Trophoblast cell (in vitro differentiated cells and primary cell): ENCODE measurements around the gene ILDR1.

Experiments used
- DNase-seq, 2 donors: peaks; one replicate each; pipeline ENCODE4 v3.0.0-alpha.2; 2016
- H2AFZ ChIP-seq: 2 replicates; pipeline ENCODE4 v1.6.1; 2013; ENCODE audit warnings: low read length, moderate library complexity, mild to moderate bottlenecking; ENCODE audit not compliant: insufficient read depth, poor library complexity
- H2AK5ac ChIP-seq: 2 replicates; pipeline ENCODE4 v1.6.1; 2013; ENCODE audit warnings: mild to moderate bottlenecking, low read length
- H2BK120ac ChIP-seq: 2 replicates; pipeline ENCODE4 v1.6.1; 2013; ENCODE audit warnings: low read length, mild to moderate bottlenecking, moderate library complexity; ENCODE audit not compliant: insufficient read depth, poor library complexity
- H2BK12ac ChIP-seq: 2 replicates; pipeline ENCODE4 v1.6.1; 2013; ENCODE audit warnings: mild to moderate bottlenecking, low read length, moderate library complexity
- H2BK5ac ChIP-seq: 2 replicates; pipeline ENCODE4 v1.6.1; 2013; ENCODE audit warnings: low read length, low read depth, moderate library complexity, mild to moderate bottlenecking; ENCODE audit not compliant: poor library complexity
- H3K14ac ChIP-seq: 2 replicates; pipeline ENCODE4 v1.6.1; 2013; ENCODE audit warnings: mild to moderate bottlenecking, low read length
- H3K18ac ChIP-seq: 2 replicates; pipeline ENCODE4 v1.6.1; 2013; ENCODE audit warnings: mild to moderate bottlenecking, low read length
- H3K23ac ChIP-seq: 2 replicates; pipeline ENCODE4 v1.6.1; 2013; ENCODE audit warnings: low read length
- H3K27ac ChIP-seq: 2 replicates; pipeline ENCODE4 v1.5.1; 2013; ENCODE audit warnings: low read depth, mild to moderate bottlenecking, inconsistent platforms, low read length, moderate library complexity
- H3K27me3 ChIP-seq: 2 replicates; pipeline ENCODE4 v1.6.1; 2013; ENCODE audit warnings: inconsistent platforms, mild to moderate bottlenecking, low read length, moderate library complexity; ENCODE audit not compliant: insufficient read depth
- H3K36me3 ChIP-seq, 2 experiments: 1 replicate in 1 of 2; 2 replicates in 1 of 2; pipeline ENCODE4 v1.6.1; 2013; ENCODE audit warnings: low read length in 2 of 2, mild to moderate bottlenecking in 2 of 2, moderate library complexity in 1 of 2; ENCODE audit not compliant: insufficient read depth in 2 of 2, control insufficient read depth in 1 of 2
- H3K4ac ChIP-seq: 2 replicates; pipeline ENCODE4 v1.6.1; 2013; ENCODE audit warnings: low read depth, mild to moderate bottlenecking, low read length, moderate library complexity
- H3K4me1 ChIP-seq, 2 experiments: 1 replicate in 1 of 2; 2 replicates in 1 of 2; pipeline ENCODE4 v1.6.1; 2013; ENCODE audit warnings: low read length in 2 of 2, mild to moderate bottlenecking in 2 of 2, moderate library complexity in 1 of 2; ENCODE audit not compliant: insufficient read depth in 2 of 2, control insufficient read depth in 1 of 2
- H3K4me2 ChIP-seq: 2 replicates; pipeline ENCODE4 v1.6.1; 2013; ENCODE audit warnings: inconsistent platforms, mild to moderate bottlenecking, low read length, moderate library complexity
- H3K4me3 ChIP-seq: 2 replicates; pipeline ENCODE4 v1.5.1; 2013; ENCODE audit warnings: mild to moderate bottlenecking, low read depth, low read length, inconsistent platforms
- H3K79me1 ChIP-seq: one replicate; pipeline ENCODE4 v1.6.1; 2013; ENCODE audit warnings: low read length
- H3K79me2 ChIP-seq: 2 replicates; pipeline ENCODE4 v1.6.1; 2013; ENCODE audit warnings: low read length, mild to moderate bottlenecking; ENCODE audit not compliant: control insufficient read depth, insufficient read depth, poor library complexity
- H3K9ac ChIP-seq: 2 replicates; pipeline ENCODE4 v1.6.1; 2013; ENCODE audit warnings: mild to moderate bottlenecking, low read length
- H3K9me3 ChIP-seq: 2 replicates; pipeline ENCODE4 v1.6.1; 2013; ENCODE audit warnings: low read depth, mild to moderate bottlenecking, control low read depth, inconsistent platforms, low read length; ENCODE audit not compliant: insufficient read depth
- H4K12ac ChIP-seq: 2 replicates; pipeline ENCODE4 v1.6.1; 2013; ENCODE audit warnings: low read depth, mild to moderate bottlenecking, low read length, moderate library complexity
- H4K8ac ChIP-seq: 2 replicates; pipeline ENCODE4 v1.6.1; 2013; ENCODE audit warnings: low read depth, mild to moderate bottlenecking, low read length, moderate library complexity
- H4K91ac ChIP-seq: one replicate; pipeline ENCODE4 v1.6.1; 2013; ENCODE audit warnings: low read depth, mild to moderate bottlenecking, low read length, moderate library complexity
- WGBS: extraction: QIAGEN DNeasy Blood & Tissue Kit; methylation state at CpG from one replicate; pipeline ENCODE4 v1.1.7; 2013; ENCODE audit warnings: missing lambda C conversion rate; ENCODE audit not compliant: insufficient read length, insufficient coverage; ENCODE audit errors: extremely low coverage; 5-methylcytosine and 5-hydroxymethylcytosine counted together

The ILDR1 gene

DNA sequence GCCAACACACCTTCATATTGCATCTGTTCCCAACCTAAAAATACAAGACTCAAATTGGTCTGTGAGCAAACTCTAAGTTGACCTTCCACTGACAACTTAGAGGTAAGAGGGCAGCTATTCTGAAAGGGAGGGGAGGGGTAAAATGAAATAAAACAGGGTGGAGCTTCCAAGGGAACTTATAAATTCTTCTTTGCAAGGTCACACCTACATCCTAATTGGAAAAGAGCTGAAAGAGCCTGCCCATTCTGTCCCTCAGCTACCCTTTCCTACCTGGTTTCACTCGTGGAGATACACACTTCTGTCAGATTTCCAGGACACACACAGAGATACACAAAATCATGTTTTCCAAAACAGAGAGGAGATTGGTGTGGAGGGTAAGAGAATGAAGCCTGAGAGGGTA lies 1.0 kb downstream of the ILDR1 start:
- H3K79me1 ChIP-seq, result no peaks in the 10 kb centered on the region
- H2AK5ac ChIP-seq, result no peak overlapping the region
- no peak overlapping the region for H2BK5ac ChIP-seq
- no peak overlapping the region for H3K4me3 ChIP-seq
- no peak overlapping the region for H3K4ac ChIP-seq
- H4K8ac ChIP-seq, result no peak overlapping the region
- no peak overlapping the region for H4K91ac ChIP-seq
- H3K18ac ChIP-seq, result no peak overlapping the region
- H3K9ac ChIP-seq, result no peak overlapping the region
- H3K36me3 ChIP-seq, result no peaks in the 10 kb centered on the region
- H3K4me1 ChIP-seq, result peaks cover 0 to 5% of the 10 kb centered on the region in 2 experiments
- H3K27ac ChIP-seq, result no peak overlapping the region
- no peak overlapping the region for H2BK120ac ChIP-seq
- H3K27me3 ChIP-seq, result no peaks in the 10 kb centered on the region
- no peak overlapping the region for H2BK12ac ChIP-seq
- no peak overlapping the region for H3K4me2 ChIP-seq
- no CpG with 5 or more reads among the region's 1 CpG for WGBS
- peaks cover 2% of the 10 kb centered on the region for H3K79me2 ChIP-seq
- DNase-seq, result no peak
- H2AFZ ChIP-seq, result no peak overlapping the region
- peaks cover 3% of the 10 kb centered on the region for H3K9me3 ChIP-seq
- no peak overlapping the region for H4K12ac ChIP-seq
- no peak overlapping the region for H3K14ac ChIP-seq
- H3K23ac ChIP-seq, result no peak overlapping the region

DNA sequence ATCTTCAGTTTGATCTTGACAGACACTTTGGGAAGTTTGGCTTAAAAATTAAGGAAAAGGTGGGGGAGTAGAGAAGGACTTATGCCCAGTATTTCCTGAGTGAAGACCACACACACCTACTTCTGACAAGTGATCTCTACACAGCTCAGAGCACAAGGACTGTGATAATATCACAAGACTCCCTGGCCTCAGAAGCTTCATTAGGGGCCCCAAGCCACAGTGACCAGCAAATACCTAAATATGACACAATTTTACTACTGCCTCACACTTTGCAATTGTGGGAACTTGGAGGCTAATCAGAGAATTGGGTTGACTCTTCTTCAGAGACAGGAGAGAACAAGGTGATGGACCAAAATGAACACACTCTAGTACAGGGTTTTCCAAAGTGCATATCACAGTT lies 2.6 kb downstream of the ILDR1 start:
- no peak overlapping the region for H3K4me3 ChIP-seq
- H3K14ac ChIP-seq, result no peak overlapping the region
- H3K36me3 ChIP-seq, result no peaks in the 10 kb centered on the region
- no peak overlapping the region for H2BK12ac ChIP-seq
- H3K18ac ChIP-seq, result no peak overlapping the region
- no peak overlapping the region for H2BK120ac ChIP-seq
- no peak overlapping the region for H3K27ac ChIP-seq
- no peak overlapping the region for H4K91ac ChIP-seq
- peaks cover 3% of the 10 kb centered on the region for H3K9me3 ChIP-seq
- H2AK5ac ChIP-seq, result no peak overlapping the region
- H4K12ac ChIP-seq, result no peak overlapping the region
- no peak overlapping the region for H3K23ac ChIP-seq
- peaks cover 0 to 5% of the 10 kb centered on the region in 2 experiments for H3K4me1 ChIP-seq
- H2AFZ ChIP-seq, result no peak overlapping the region
- no peak overlapping the region for H4K8ac ChIP-seq
- no peak for DNase-seq
- no peak overlapping the region for H3K4ac ChIP-seq
- H3K27me3 ChIP-seq, result no peaks in the 10 kb centered on the region
- no peak overlapping the region for H3K4me2 ChIP-seq
- peaks cover 2% of the 10 kb centered on the region for H3K79me2 ChIP-seq
- no peaks in the 10 kb centered on the region for H3K79me1 ChIP-seq
- H2BK5ac ChIP-seq, result no peak overlapping the region
- no peak overlapping the region for H3K9ac ChIP-seq

DNA sequence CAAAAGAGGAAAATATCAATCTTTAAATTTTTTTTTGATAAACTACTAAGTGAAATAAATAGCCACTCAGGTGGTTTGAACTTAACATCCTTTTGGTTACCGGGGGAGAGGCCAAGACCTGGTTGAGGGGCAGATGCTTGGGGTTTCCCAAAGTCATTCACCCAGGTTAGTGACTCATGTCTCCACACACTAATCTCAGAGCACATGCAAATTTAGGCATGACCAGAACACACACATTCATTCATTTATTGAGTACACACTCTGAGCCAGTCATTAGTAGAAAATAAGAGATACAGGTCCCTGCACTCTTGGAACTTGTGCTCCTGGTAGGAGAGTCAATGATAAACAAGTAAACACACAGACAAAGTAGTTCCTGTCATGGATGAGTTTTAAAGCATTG lies 7.3 kb downstream of the ILDR1 start:
- no peaks in the 10 kb centered on the region for H3K9me3 ChIP-seq
- no peak overlapping the region for H2AFZ ChIP-seq
- peaks cover 2% of the 10 kb centered on the region for H3K27me3 ChIP-seq
- H2BK120ac ChIP-seq, result no peak overlapping the region
- WGBS, result no CpG with 5 or more reads among the region's 1 CpG
- no peaks in the 10 kb centered on the region for H3K79me1 ChIP-seq
- no peaks in the 10 kb centered on the region for H3K36me3 ChIP-seq
- H3K4me2 ChIP-seq, result no peak overlapping the region
- H3K4me1 ChIP-seq, result no peaks in the 10 kb centered on the region
- H3K9ac ChIP-seq, result no peak overlapping the region
- H2BK12ac ChIP-seq, result no peak overlapping the region
- H3K27ac ChIP-seq, result no peak overlapping the region
- no peak overlapping the region for H3K4ac ChIP-seq
- H3K79me2 ChIP-seq, result no peaks in the 10 kb centered on the region
- no peak overlapping the region for H3K18ac ChIP-seq
- H4K12ac ChIP-seq, result no peak overlapping the region
- H3K23ac ChIP-seq, result no peak overlapping the region
- H4K8ac ChIP-seq, result no peak overlapping the region
- H4K91ac ChIP-seq, result no peak overlapping the region
- H3K14ac ChIP-seq, result no peak overlapping the region
- H2BK5ac ChIP-seq, result no peak overlapping the region
- DNase-seq, result no peak
- no peak overlapping the region for H2AK5ac ChIP-seq
- no peak overlapping the region for H3K4me3 ChIP-seq

DNA sequence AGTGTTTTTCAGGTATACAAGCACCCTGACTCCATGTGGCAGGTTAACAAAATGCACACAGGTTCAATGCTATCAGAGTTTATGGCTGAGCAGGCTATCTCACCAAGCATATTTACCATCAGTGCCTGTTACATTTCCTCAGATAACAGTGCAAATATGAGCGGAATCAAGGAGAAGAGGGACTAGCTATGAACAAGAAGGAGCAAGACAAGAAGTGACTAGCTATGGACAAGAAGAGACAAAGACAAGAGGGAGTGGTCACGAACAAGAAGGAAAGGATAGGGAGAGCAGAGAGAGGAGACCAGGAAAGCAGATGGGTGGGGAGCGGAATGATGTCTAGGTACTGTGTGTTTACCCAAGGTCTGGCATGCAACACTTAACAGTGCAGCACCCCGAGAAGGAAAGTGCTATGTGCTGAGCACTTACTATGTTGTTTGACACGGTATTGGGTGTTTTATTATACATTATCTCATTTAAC lies 8.6 kb downstream of the ILDR1 start:
- Histone ChIP-seq H4K91ac (no peak overlapping the region), H3K4me1 (no peaks in the 10 kb centered on the region), H3K4me3 (no peak overlapping the region), H3K4me2 (no peak overlapping the region), H2AFZ (no peak overlapping the region), H4K12ac (no peak overlapping the region), H4K8ac (no peak overlapping the region), H3K14ac (no peak overlapping the region), H3K4ac (no peak overlapping the region), H3K36me3 (no peaks in the 10 kb centered on the region), H3K9ac (no peak overlapping the region), H2BK120ac (no peak overlapping the region), H3K18ac (no peak overlapping the region), H2BK12ac (no peak overlapping the region), H2AK5ac (no peak overlapping the region), H3K79me2 (no peaks in the 10 kb centered on the region), H3K79me1 (no peaks in the 10 kb centered on the region), H3K23ac (no peak overlapping the region), H3K27ac (no peak overlapping the region), H3K9me3 (no peaks in the 10 kb centered on the region), H2BK5ac (no peak overlapping the region), H3K27me3 (peaks cover 2% of the 10 kb centered on the region)
- DNase-seq, result no peak
- WGBS, result no CpG with 5 or more reads among the region's 5 CpGs
